Uterus (tissue), 4 donors: ENCODE measurements around the gene SCN2A. TPM values are rescaled to one million over a fixed set of nuclear protein-coding genes. Genes with fewer than 3 reads are reported as not detected.

ENCODE experiments used
- DNase-seq, 2 donors: peaks; one replicate each; pipeline ENCODE4 v3.0.0-alpha.2; 2019 to 2020
- H3K27ac ChIP-seq, 2 donors: fragments of 200-600 bp; sonication (generic); 1 replicate in 1 of 2; 2 replicates in 1 of 2; pipeline ENCODE4 v1.5.1; 2016 to 2018
- H3K27me3 ChIP-seq, 2 donors: fragments of 200-600 bp; sonication (generic); one replicate each; pipeline ENCODE4 v1.5.1; 2018 to 2019; ENCODE audit warnings: control low read depth in 1 of 2
- H3K36me3 ChIP-seq, 2 donors: fragments of 200-600 bp; sonication (generic); one replicate each; pipeline ENCODE4 v1.5.1; 2019; ENCODE audit warnings: control low read depth in 1 of 2
- H3K4me1 ChIP-seq, 2 donors: fragments of 200-600 bp; sonication (generic); one replicate each; pipeline ENCODE4 v1.5.1; 2018 to 2019; ENCODE audit warnings: control low read depth in 1 of 2
- H3K4me3 ChIP-seq, 2 donors: fragments of 200-600 bp; sonication (generic); 1 replicate in 1 of 2; 2 replicates in 1 of 2; pipeline ENCODE4 v1.5.1; 2018 to 2019; ENCODE audit warnings: mild to moderate bottlenecking in 1 of 2
- H3K9me3 ChIP-seq, 2 donors: fragments of 200-600 bp; sonication (generic); one replicate each; pipeline ENCODE4 v1.5.1; 2019; ENCODE audit warnings: control low read depth in 1 of 2
- POLR2A ChIP-seq, 2 donors: fragments of 450-650 bp; IDR thresholded peaks; one replicate each; pipeline ENCODE4 v1.6.1; 2016; ENCODE audit warnings: antibody characterized with exemption in 2 of 2, mild to moderate bottlenecking in 1 of 2, moderate library complexity in 1 of 2
- intact Hi-C: fragments of 100-400 bp; cut with DNase I; formaldehyde crosslinking; loops from one replicate; pipeline ENCODE4 v1.15.1; 2023; ENCODE audit warnings: low total_unique reads
- total RNA-seq, 4 donors: library from RNA; depleted of rRNA in 3 of 4; stranded (reverse); fragments of >200 nt in 3 of 4; gene quantifications; one replicate each; pipeline versions ENCODE4 v1.1.0 to v1.2.4, GENCODE V29; 2014 to 2023
- TF ChIP-seq, protein P1 (sequence below), 4 experiments: fragments of 200-600 bp in 2 of 4; fragments of 450-650 bp in 2 of 4; sonication (generic) in 2 of 4; IDR thresholded peaks; one replicate each; pipeline ENCODE4 v1.5.1; 2016 to 2019; ENCODE audit warnings: antibody characterized with exemption in 4 of 4, mild to moderate bottlenecking in 2 of 4, moderate library complexity in 1 of 4
- donor health status: DM: yes; HTN: yes; CAD: no.

SCN2A gene
- total RNA-seq, 4 donors from 2014 or later = 0.26 to 15.8 (median 1.0) TPM

GRCh38 chr2:165280356-165280755 is 41.1 kb downstream of the SCN2A start:
- Histone ChIP-seq H3K4me1 (no peaks in the 10 kb centered on the region), H3K36me3 (no peaks in the 10 kb centered on the region), H3K27me3 (no peaks in the 10 kb centered on the region), H3K9me3 (no peaks in the 10 kb centered on the region), H3K4me3 (no peak overlapping the region), H3K27ac (no peak overlapping the region)
- TF ChIP-seq POLR2A (IDR thresholded peaks at IDR 0.05) = no peak
- TF ChIP-seq, protein P1, sequence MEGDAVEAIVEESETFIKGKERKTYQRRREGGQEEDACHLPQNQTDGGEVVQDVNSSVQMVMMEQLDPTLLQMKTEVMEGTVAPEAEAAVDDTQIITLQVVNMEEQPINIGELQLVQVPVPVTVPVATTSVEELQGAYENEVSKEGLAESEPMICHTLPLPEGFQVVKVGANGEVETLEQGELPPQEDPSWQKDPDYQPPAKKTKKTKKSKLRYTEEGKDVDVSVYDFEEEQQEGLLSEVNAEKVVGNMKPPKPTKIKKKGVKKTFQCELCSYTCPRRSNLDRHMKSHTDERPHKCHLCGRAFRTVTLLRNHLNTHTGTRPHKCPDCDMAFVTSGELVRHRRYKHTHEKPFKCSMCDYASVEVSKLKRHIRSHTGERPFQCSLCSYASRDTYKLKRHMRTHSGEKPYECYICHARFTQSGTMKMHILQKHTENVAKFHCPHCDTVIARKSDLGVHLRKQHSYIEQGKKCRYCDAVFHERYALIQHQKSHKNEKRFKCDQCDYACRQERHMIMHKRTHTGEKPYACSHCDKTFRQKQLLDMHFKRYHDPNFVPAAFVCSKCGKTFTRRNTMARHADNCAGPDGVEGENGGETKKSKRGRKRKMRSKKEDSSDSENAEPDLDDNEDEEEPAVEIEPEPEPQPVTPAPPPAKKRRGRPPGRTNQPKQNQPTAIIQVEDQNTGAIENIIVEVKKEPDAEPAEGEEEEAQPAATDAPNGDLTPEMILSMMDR (IDR thresholded peaks at IDR 0.05) = no peak
- no peak for DNase-seq
- intact Hi-C loops = no loop called here

DNA sequence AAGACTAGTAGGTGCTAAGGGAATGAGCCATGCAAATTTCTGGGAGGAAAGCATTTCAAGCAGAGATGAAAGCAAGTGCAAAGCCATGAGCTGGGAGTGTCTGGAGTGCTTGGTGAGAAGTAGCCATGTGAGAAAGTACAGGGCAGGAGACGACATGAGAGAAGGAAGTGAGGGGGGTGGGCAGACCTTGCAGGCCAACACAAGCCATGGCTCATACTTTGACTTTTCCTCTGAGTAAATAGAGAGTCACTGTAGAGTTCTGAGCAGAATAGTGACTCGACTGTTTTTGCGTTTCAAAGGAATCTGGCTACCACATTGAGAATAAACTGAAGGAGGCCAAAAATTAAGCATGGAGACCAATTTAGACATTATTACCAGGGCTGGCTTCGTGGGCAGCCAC is 42.2 kb downstream of the SCN2A start:
- no peak for DNase-seq
- Histone ChIP-seq H3K4me1 (no peaks in the 10 kb centered on the region), H3K36me3 (no peaks in the 10 kb centered on the region), H3K27ac (no peak overlapping the region), H3K27me3 (no peaks in the 10 kb centered on the region), H3K9me3 (no peaks in the 10 kb centered on the region), H3K4me3 (no peak overlapping the region)
- no peak for TF ChIP-seq POLR2A (IDR thresholded peaks at IDR 0.05)
- TF ChIP-seq, protein P1 (IDR thresholded peaks at IDR 0.05) = no peak
- intact Hi-C loops = no loop called here

- Histone ChIP-seq H3K36me3 (no peaks in the 10 kb centered on the region), H3K27me3 (no peaks in the 10 kb centered on the region), H3K4me1 (no peaks in the 10 kb centered on the region), H3K4me3 (no peak overlapping the region), H3K27ac (no peak overlapping the region), H3K9me3 (no peaks in the 10 kb centered on the region)
- intact Hi-C loops = no loop called here
- TF ChIP-seq, protein P1 (IDR thresholded peaks at IDR 0.05) = no peak
- no peak for TF ChIP-seq POLR2A (IDR thresholded peaks at IDR 0.05)
- no peak for DNase-seq
Observed at GRCh38 chr2:165283342-165283741, 44.1 kb downstream of the SCN2A start.

DNA sequence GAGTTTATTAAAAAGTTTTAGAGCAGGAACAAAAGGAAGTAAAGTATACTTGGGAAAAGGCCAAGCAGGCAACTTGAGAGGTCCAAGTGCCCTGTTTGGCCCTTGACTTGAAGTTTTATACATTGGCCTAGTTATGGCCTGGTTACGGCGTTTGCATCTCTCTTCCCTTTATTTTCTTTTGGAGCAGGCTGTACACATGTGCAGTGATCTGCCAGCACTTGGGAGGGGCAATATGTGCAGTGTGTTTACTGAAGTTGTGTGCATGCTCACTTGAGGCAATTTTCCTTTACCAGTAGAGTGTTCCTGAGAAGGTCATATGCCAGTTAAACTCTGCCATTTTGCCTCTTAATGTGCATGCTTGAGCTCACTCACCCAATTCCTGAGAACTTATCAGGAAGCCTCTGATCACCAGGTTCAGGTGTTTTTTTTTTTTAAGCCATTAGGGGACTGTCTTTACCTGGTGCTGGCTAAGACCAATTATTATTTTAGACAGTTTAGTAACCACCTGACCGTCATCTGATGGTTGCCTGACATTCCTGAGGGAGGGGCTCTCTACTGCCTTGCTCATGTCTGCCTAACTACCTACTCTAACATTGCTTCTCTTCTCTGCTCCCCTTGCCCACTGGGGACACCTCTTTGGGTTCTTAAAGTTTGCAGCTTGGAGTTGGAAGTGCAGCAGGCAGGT is 48.0 kb downstream of the SCN2A start:
- TF ChIP-seq, protein P1 (IDR thresholded peaks at IDR 0.05) = no peak
- no peak for TF ChIP-seq POLR2A (IDR thresholded peaks at IDR 0.05)
- H3K27ac ChIP-seq = no peak overlapping the region
- no peaks in the 10 kb centered on the region for H3K9me3 ChIP-seq
- no peak overlapping the region for H3K4me3 ChIP-seq
- H3K36me3 ChIP-seq = no peaks in the 10 kb centered on the region
- H3K27me3 ChIP-seq = no peaks in the 10 kb centered on the region
- intact Hi-C loops = no loop called here
- H3K4me1 ChIP-seq = no peaks in the 10 kb centered on the region
- no peak for DNase-seq

GRCh38 chr2:165289069-165289468 is 49.9 kb downstream of the SCN2A start:
- DNase-seq = no peak
- Histone ChIP-seq H3K9me3 (no peaks in the 10 kb centered on the region), H3K4me3 (no peak overlapping the region), H3K36me3 (no peaks in the 10 kb centered on the region), H3K4me1 (peaks cover 0 to 5% of the 10 kb centered on the region in 2 donors), H3K27ac (no peak overlapping the region), H3K27me3 (no peaks in the 10 kb centered on the region)
- intact Hi-C loops = no loop called here
- no peak for TF ChIP-seq POLR2A (IDR thresholded peaks at IDR 0.05)
- TF ChIP-seq, protein P1 (IDR thresholded peaks at IDR 0.05) = no peak
